Metanephros (tissue), 2 donors: Measurements from ENCODE around the gene NABP1. TPM values are rescaled to one million over a fixed set of nuclear protein-coding genes. Genes with fewer than 3 reads are reported as not detected.

ENCODE experiments used
- small RNA-seq: library from RNA; depleted of rRNA; stranded (forward); fragments of <200 nt; gene quantifications from one replicate; pipeline ENCODE3, GENCODE V24; 2014; ENCODE audit warnings: low replicate concordance
- total RNA-seq: library from RNA; depleted of rRNA; stranded (reverse); fragments of >200 nt; gene quantifications from one replicate; pipeline ENCODE4 v1.2.3, GENCODE V29; 2014

Gene NABP1, protein sequence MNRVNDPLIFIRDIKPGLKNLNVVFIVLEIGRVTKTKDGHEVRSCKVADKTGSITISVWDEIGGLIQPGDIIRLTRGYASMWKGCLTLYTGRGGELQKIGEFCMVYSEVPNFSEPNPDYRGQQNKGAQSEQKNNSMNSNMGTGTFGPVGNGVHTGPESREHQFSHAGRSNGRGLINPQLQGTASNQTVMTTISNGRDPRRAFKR
- 32.6 TPM for total RNA-seq

GRCh38 chr2:191677646-191678436, at the start of gene NABP1:
NABP1 (plus strand) TSS chr2:191678136; CDS start chr2:191678615, 479 bp downstream.

Small RNAs within 50 kb of the gene (small RNA-seq; reads per million reads assigned to genes)
- not detected for gene RF02271

Other genes starting within 250 kb of the NABP1 start
- gene CAVIN2, start 169.0 kb downstream of the NABP1 start, total RNA-seq: 51.9 TPM